GM13977 (cell line): ENCODE data around the gene MS4A1.

Experiments used
- DNase-seq: peaks from one replicate; pipeline ENCODE4 v3.0.0; 2012; ENCODE audit warnings: low spot score
- in situ Hi-C: fragments of 300-500 bp; cut with MboI; formaldehyde crosslinking; loops from one replicate; pipeline ENCODE4 v1.12.0; 2022; ENCODE audit warnings: low sequenced_read_pairs, low pct_unique_long_range_greater_than_20kb, mixed read lengths, inconsistent platforms; ENCODE audit not compliant: unreplicated experiment
- TF ChIP-seq, protein P1 (sequence below): IDR thresholded peaks from 2 replicates; pipeline ENCODE4 v1.5.1; 2012; ENCODE audit warnings: mild to moderate bottlenecking, control low read depth; ENCODE audit not compliant: insufficient read depth; ENCODE audit errors: extremely low read depth, missing control alignments

Gene MS4A1

DNA sequence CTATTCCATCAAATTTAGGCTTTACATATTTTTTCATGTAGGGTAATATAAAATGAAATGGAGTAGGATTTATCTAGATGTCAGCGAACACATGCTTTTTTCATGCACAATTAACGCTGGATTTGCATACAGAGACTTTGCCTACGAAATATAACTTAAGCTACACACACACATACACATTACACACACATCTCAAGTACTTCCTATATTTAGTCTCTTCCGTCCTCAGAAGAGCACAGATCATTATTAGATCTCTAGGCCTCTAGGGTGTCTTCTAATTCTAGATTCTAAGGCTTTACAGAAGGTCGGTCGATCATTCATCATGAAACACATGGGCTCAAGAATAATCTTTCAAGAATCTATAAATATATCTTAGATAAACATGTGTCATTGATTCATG lies 55.7 kb downstream of the MS4A1 start:
- peak; percentile 25 for DNase-seq
- in situ Hi-C loops = no loop called here
- TF ChIP-seq, protein P1, sequence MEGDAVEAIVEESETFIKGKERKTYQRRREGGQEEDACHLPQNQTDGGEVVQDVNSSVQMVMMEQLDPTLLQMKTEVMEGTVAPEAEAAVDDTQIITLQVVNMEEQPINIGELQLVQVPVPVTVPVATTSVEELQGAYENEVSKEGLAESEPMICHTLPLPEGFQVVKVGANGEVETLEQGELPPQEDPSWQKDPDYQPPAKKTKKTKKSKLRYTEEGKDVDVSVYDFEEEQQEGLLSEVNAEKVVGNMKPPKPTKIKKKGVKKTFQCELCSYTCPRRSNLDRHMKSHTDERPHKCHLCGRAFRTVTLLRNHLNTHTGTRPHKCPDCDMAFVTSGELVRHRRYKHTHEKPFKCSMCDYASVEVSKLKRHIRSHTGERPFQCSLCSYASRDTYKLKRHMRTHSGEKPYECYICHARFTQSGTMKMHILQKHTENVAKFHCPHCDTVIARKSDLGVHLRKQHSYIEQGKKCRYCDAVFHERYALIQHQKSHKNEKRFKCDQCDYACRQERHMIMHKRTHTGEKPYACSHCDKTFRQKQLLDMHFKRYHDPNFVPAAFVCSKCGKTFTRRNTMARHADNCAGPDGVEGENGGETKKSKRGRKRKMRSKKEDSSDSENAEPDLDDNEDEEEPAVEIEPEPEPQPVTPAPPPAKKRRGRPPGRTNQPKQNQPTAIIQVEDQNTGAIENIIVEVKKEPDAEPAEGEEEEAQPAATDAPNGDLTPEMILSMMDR = no peak

DNA sequence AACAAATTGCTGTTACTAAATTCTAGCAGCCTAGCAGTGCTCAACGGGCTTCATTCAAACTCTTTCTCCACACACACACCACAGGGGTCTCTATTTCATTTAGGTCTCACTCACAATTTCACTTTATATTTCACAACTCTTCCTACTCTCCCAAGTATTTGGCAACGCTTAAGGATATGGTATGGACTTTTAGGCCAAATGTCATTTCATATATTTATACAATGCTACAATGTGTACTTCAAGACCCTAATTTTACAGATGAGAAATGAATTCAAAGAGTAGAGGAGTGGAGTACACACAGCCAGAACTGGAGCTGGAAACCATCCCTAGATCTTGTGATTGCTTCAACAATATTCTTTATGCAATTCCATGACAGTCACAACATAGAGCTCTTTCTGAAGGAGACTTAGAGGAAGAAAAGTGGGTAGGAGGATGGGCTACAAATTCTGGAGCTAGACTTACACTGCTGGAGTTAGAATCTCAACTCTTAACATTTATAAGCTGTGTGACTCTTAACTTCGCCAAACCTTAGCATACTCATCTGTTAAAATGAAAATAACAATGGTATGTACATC lies 57.1 kb downstream of the MS4A1 start:
- in situ Hi-C loops = no loop called here
- TF ChIP-seq, protein P1 = no peak
- no peak for DNase-seq

DNA sequence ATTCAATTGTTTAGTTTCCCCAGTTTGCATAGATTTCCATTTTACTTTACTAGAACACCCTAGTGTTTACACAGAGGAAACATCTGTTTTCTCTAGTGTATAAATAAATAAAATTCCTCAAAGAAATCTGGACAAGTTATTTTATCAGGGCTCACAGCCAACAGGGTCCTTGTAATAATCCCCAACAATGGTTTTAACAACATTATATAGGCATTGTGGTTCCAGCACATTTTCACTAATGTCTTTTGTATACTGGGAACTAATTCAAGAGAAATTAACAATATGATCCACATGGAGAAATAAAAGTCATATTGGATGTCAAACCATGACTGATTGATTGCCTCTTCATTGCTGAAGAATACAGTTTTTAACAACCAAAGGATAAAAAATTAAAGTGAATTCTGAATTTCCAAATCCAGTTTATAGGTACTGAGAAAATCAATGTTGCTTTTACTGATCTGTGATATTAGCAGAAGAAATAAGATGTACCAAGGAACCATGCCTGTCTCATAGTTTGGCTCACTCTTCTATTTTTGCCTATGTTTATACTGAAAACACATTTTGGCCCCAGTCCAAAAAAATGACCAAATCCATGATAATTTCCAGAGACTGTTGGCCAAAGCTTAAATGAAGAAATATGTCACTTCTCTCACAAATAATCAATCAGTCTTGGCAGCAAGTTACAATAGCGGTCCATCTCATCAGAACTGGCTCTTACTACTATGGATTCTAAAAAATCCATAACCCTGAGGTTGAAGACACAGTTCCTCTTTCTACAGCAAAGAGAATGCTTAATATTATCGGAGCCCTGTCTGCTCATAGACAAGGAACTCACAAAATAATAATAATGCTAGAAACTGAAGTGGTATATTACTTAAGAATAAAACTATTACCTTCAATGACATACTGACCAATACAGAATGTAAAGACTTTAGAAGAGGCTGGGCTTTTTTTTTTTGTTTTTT lies 58.1 kb downstream of the MS4A1 start:
- in situ Hi-C loops = no loop called here
- TF ChIP-seq, protein P1 = no peak

DNA sequence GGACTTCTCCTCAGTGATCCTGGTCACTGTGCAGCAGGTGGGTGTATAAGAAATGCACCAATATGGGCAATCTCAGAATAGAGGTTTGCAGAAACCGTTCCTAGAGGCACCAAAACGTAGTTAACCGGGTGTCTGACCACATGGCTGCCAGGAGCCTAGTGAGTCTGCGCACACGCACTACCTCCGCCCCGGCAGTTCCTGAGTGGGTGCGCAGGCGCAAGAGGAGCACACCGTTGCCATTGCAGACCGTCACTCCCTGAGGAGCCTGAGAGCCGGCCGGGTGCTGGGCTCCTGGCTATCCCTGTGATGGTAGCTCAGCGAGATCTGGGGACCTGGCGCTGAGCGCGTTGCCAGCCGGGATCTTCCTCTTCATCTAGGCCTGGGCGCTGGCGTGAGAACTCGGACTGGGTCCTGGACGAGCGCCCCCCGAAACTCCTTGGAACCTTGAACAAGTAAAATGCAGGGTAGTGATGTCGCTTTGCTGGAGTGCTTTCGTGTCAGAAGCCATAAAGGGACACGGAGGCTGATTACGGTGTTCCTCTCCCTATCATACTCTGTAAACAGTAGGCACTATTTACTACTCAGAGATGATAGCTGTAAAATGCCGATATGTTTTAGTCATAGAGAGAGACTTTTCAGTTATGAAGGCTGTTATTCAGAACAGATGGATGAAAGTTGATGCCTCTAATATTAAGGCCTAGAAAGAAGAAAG lies 59.7 kb downstream of the MS4A1 start, which contains the start of gene MS4A13:
MS4A13 (plus strand) TSS at position 249 of the 712 bp plus-strand sequence. CDS start 2,692 bp downstream, outside the sequence.
- no peak for DNase-seq
- TF ChIP-seq, protein P1 = no peak
- in situ Hi-C loops = no loop called here

More for the DNA sequence above, 58.1 kb downstream of the MS4A1 start:
- DNase-seq = no peak
